ENCODE measurements around the gene PLEKHA7.

PLEKHA7 gene

GRCh38 chr11:17021511-17021910, 7.3 kb upstream of the PLEKHA7 start:
- Histone ChIP-seq H2AFZ (ENCODE audit: low read depth) (no peak overlapping the region), H3K9ac (no peak overlapping the region), H4K20me1 (ENCODE audit: insufficient read depth) (no peaks in the 10 kb centered on the region), H3K27ac (no peak overlapping the region), H3K4me2 (no peak overlapping the region), H3K36me3 (ENCODE audit: insufficient read depth) (no peaks in the 10 kb centered on the region), H3K27me3 (ENCODE audit: insufficient read depth, low read depth) (no peaks in the 10 kb centered on the region), H3K4me1 (ENCODE audit: low read depth, poor library complexity, severe bottlenecking) (peaks cover 9% of the 10 kb centered on the region), H3K79me2 (ENCODE audit: insufficient read depth, low read depth) (no peaks in the 10 kb centered on the region), H3K4me3 (IDR thresholded peaks at IDR 0.05; ENCODE audit: insufficient read depth, low read depth, low read length) (no peak overlapping the region)
- no peak for TF ChIP-seq CTCF (conservative IDR thresholded peaks at IDR 0.05; ENCODE audit: low read depth, low read length)

DNA sequence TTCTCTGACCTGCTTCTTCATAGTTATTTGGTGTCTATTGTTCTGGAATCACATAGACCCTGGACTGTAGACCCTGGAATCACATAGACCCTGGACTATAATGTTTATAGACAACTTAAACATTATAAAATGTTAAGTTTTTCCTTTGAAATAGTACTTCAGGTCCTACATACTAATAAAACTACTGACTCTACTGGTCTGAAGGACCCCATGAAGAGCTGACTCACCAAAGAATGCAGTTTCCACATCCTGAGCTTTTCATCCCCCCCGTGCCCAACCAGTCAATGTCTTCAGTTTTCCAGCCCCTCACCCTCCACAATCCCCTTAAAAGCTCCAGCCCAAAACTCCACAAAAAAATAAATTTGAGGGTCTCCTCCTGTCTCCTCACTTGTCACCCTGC, 6.6 kb upstream of the PLEKHA7 start:
- no peaks in the 10 kb centered on the region for H3K27me3 ChIP-seq (ENCODE audit: insufficient read depth, low read depth)
- H3K4me3 ChIP-seq (IDR thresholded peaks at IDR 0.05; ENCODE audit: insufficient read depth, low read depth, low read length) = no peak overlapping the region
- H2AFZ ChIP-seq (ENCODE audit: low read depth) = no peak overlapping the region
- no peak overlapping the region for H3K4me2 ChIP-seq
- H3K36me3 ChIP-seq (ENCODE audit: insufficient read depth) = no peaks in the 10 kb centered on the region
- H3K4me1 ChIP-seq (ENCODE audit: low read depth, poor library complexity, severe bottlenecking) = peaks cover 9% of the 10 kb centered on the region
- no peak overlapping the region for H3K27ac ChIP-seq
- no peaks in the 10 kb centered on the region for H4K20me1 ChIP-seq (ENCODE audit: insufficient read depth)
- H3K79me2 ChIP-seq (ENCODE audit: insufficient read depth, low read depth) = no peaks in the 10 kb centered on the region
- no peak for TF ChIP-seq CTCF (conservative IDR thresholded peaks at IDR 0.05; ENCODE audit: low read depth, low read length)
- H3K9ac ChIP-seq = no peak overlapping the region

- Histone ChIP-seq H3K27ac (no peak overlapping the region), H3K4me2 (no peak overlapping the region), H3K79me2 (ENCODE audit: insufficient read depth, low read depth) (no peaks in the 10 kb centered on the region), H2AFZ (ENCODE audit: low read depth) (no peak overlapping the region), H3K27me3 (ENCODE audit: insufficient read depth, low read depth) (no peaks in the 10 kb centered on the region), H3K9ac (no peak overlapping the region), H3K4me3 (IDR thresholded peaks at IDR 0.05; ENCODE audit: insufficient read depth, low read depth, low read length) (no peak overlapping the region), H4K20me1 (ENCODE audit: insufficient read depth) (no peaks in the 10 kb centered on the region), H3K4me1 (ENCODE audit: low read depth, poor library complexity, severe bottlenecking) (peaks cover 15% of the 10 kb centered on the region), H3K36me3 (ENCODE audit: insufficient read depth) (no peaks in the 10 kb centered on the region)
- no peak for TF ChIP-seq CTCF (conservative IDR thresholded peaks at IDR 0.05; ENCODE audit: low read depth, low read length)
These were observed 5.0 kb upstream of the PLEKHA7 start for GRCh38 chr11:17019232-17019631.

GRCh38 chr11:17015627-17016126, 1.5 kb upstream of the PLEKHA7 start:
- H3K4me1 ChIP-seq (ENCODE audit: low read depth, poor library complexity, severe bottlenecking) = peaks cover 39% of the 10 kb centered on the region
- no peaks in the 10 kb centered on the region for H4K20me1 ChIP-seq (ENCODE audit: insufficient read depth)
- no peak for TF ChIP-seq CTCF (conservative IDR thresholded peaks at IDR 0.05; ENCODE audit: low read depth, low read length)
- no peak overlapping the region for H3K27ac ChIP-seq
- H3K4me2 ChIP-seq = peak overlapping the region; percentile 65; the same call in 1 of the 2 replicates
- no peak overlapping the region for H3K4me3 ChIP-seq (IDR thresholded peaks at IDR 0.05; ENCODE audit: insufficient read depth, low read depth, low read length)
- H3K36me3 ChIP-seq (ENCODE audit: insufficient read depth) = no peaks in the 10 kb centered on the region
- no peaks in the 10 kb centered on the region for H3K27me3 ChIP-seq (ENCODE audit: insufficient read depth, low read depth)
- no peak overlapping the region for H3K9ac ChIP-seq
- no peak overlapping the region; the same call in 1 of the 2 replicates for H2AFZ ChIP-seq (ENCODE audit: low read depth)
- H3K79me2 ChIP-seq (ENCODE audit: insufficient read depth, low read depth) = 0 out of 2 replicates have a peak, but pooled peaks cover 3% of the 10 kb centered on the region
